Measurements from ENCODE around the gene FOXB2.

FOXB2 gene

DNA sequence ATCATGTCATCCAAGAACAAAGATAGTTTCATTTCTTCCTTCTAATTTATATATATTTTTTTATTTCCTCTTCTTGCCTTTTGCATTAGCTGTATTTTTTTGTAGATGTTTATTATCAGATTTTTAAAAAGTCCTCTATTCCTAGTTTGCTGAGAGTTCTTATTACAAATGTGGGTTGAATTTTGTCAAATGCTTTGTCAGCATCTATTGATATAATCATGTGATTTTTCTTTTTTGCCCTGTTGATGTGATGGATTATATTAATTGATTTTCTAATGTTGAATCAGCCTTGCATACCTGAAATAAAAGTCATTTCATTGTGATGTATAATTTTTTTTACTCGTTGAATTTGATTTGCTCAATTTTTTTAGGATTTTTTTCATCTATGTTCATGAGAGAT is 46.9 kb downstream of the FOXB2 start:
- Histone ChIP-seq H3K79me2 (ENCODE audit: insufficient read depth, low read length) (no peaks in the 10 kb centered on the region), H3K27ac (ENCODE audit: low read length) (no peak overlapping the region), H3K9me3 (ENCODE audit: insufficient read depth, low read length, severe bottlenecking) (no peaks in the 10 kb centered on the region), H3K36me3 (ENCODE audit: insufficient read depth, low read length) (no peaks in the 10 kb centered on the region), H3K4me3 (ENCODE audit: low read depth in 1 of 2, low read length in 2 of 2) (no peak overlapping the region), H3K9ac (ENCODE audit: low read depth, low read length) (no peak overlapping the region), H3K4me1 (ENCODE audit: insufficient read depth, low read length) (no peaks in the 10 kb centered on the region), H4K20me1 (ENCODE audit: insufficient read depth, low read length) (no peaks in the 10 kb centered on the region), H3K4me2 (ENCODE audit: insufficient read depth, low read length) (no peak overlapping the region), H3K27me3 (ENCODE audit: insufficient read depth, low read length, poor library complexity) (no peaks in the 10 kb centered on the region), H2AFZ (ENCODE audit: low read depth, low read length) (no peak overlapping the region)
- DNase-seq = no peak
- no peak for TF ChIP-seq EZH2 (IDR thresholded peaks at IDR 0.05; ENCODE audit: borderline replicate concordance, low read depth, low read length, severe bottlenecking)
- TF ChIP-seq, protein P1, sequence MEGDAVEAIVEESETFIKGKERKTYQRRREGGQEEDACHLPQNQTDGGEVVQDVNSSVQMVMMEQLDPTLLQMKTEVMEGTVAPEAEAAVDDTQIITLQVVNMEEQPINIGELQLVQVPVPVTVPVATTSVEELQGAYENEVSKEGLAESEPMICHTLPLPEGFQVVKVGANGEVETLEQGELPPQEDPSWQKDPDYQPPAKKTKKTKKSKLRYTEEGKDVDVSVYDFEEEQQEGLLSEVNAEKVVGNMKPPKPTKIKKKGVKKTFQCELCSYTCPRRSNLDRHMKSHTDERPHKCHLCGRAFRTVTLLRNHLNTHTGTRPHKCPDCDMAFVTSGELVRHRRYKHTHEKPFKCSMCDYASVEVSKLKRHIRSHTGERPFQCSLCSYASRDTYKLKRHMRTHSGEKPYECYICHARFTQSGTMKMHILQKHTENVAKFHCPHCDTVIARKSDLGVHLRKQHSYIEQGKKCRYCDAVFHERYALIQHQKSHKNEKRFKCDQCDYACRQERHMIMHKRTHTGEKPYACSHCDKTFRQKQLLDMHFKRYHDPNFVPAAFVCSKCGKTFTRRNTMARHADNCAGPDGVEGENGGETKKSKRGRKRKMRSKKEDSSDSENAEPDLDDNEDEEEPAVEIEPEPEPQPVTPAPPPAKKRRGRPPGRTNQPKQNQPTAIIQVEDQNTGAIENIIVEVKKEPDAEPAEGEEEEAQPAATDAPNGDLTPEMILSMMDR (IDR thresholded peaks at IDR 0.05; ENCODE audit: borderline replicate concordance, extremely low read depth, low read length, poor library complexity, severe bottlenecking) = no peak
- no peak for ATAC-seq (ENCODE audit: insufficient read depth, low read depth)
